Loucy (cell line): ENCODE measurements around the gene ATG10.

ENCODE experiments used
- H2AFZ ChIP-seq: fragments of 200-600 bp; sonication (generic); 2 replicates; pipeline ENCODE4 v1.6.0; 2016; ENCODE audit warnings: antibody characterized with exemption, mild to moderate bottlenecking, low read length, moderate library complexity
- H3F3A ChIP-seq: fragments of 200-600 bp; 2 replicates; pipeline ENCODE4 v1.6.0; 2016; ENCODE audit warnings: antibody characterized with exemption, low read depth, mild to moderate bottlenecking
- H3K27me3 ChIP-seq: fragments of 200-600 bp; sonication (generic); 2 replicates; pipeline ENCODE4 v1.6.1; 2014; ENCODE audit warnings: low read length, mild to moderate bottlenecking; ENCODE audit not compliant: insufficient read depth, poor library complexity, severe bottlenecking
- H3K36me3 ChIP-seq: fragments of 200-600 bp; sonication (generic); 2 replicates; pipeline ENCODE4 v1.6.1; 2016; ENCODE audit warnings: low read length; ENCODE audit not compliant: insufficient read depth
- H3K4me1 ChIP-seq: fragments of 200-600 bp; sonication (generic); 2 replicates; pipeline ENCODE4 v1.5.1; 2014; ENCODE audit warnings: low read length, mild to moderate bottlenecking; ENCODE audit not compliant: insufficient read depth, poor library complexity, severe bottlenecking
- H3K4me2 ChIP-seq: fragments of 200-600 bp; sonication (generic); 2 replicates; pipeline ENCODE4 v1.6.0; 2014; ENCODE audit warnings: antibody characterized with exemption, low read length, low read depth, mild to moderate bottlenecking; ENCODE audit not compliant: poor library complexity, severe bottlenecking
- H3K4me3 ChIP-seq: fragments of 200-600 bp; sonication (generic); 2 replicates; pipeline ENCODE4 v1.5.1; 2014; ENCODE audit warnings: low read length, mild to moderate bottlenecking, mixed read lengths; ENCODE audit not compliant: poor library complexity, severe bottlenecking
- H3K79me2 ChIP-seq: fragments of 200-600 bp; sonication (generic); 2 replicates; pipeline ENCODE4 v1.6.1; 2014; ENCODE audit warnings: low read length; ENCODE audit not compliant: insufficient read depth
- H3K9ac ChIP-seq: fragments of 200-600 bp; sonication (generic); 2 replicates; pipeline ENCODE4 v1.6.0; 2014; ENCODE audit warnings: mild to moderate bottlenecking, low read depth, low read length, moderate library complexity; ENCODE audit not compliant: poor library complexity, severe bottlenecking
- H3K9me2 ChIP-seq: fragments of 200-600 bp; sonication (generic); replicated peaks from 2 replicates; pipeline ENCODE4 v1.6.1; 2016; ENCODE audit warnings: low read depth, low read length, mixed read lengths
- H3K9me3 ChIP-seq: fragments of 200-600 bp; sonication (generic); 2 replicates; pipeline ENCODE4 v1.6.1; 2014; ENCODE audit warnings: mild to moderate bottlenecking, antibody characterized with exemption, low read length, low read depth; ENCODE audit not compliant: insufficient read depth
- H4K20me1 ChIP-seq: fragments of 200-600 bp; sonication (generic); 2 replicates; pipeline ENCODE4 v1.6.0; 2014; ENCODE audit warnings: antibody characterized with exemption, low read length, mild to moderate bottlenecking; ENCODE audit not compliant: insufficient read depth, poor library complexity, severe bottlenecking
- EZH2phosphoT487 ChIP-seq: fragments of 200-600 bp; IDR thresholded peaks from 2 replicates; pipeline ENCODE4 v1.6.1; 2018; ENCODE audit warnings: antibody characterized with exemption, mild to moderate bottlenecking, moderate library complexity, borderline replicate concordance
- TF ChIP-seq, protein P1 (sequence below): fragments of 200-600 bp; sonication (generic); conservative IDR thresholded peaks from 2 replicates; pipeline ENCODE4 v1.5.1; 2014; ENCODE audit warnings: mild to moderate bottlenecking, antibody characterized with exemption, low read length

The ATG10 gene

DNA sequence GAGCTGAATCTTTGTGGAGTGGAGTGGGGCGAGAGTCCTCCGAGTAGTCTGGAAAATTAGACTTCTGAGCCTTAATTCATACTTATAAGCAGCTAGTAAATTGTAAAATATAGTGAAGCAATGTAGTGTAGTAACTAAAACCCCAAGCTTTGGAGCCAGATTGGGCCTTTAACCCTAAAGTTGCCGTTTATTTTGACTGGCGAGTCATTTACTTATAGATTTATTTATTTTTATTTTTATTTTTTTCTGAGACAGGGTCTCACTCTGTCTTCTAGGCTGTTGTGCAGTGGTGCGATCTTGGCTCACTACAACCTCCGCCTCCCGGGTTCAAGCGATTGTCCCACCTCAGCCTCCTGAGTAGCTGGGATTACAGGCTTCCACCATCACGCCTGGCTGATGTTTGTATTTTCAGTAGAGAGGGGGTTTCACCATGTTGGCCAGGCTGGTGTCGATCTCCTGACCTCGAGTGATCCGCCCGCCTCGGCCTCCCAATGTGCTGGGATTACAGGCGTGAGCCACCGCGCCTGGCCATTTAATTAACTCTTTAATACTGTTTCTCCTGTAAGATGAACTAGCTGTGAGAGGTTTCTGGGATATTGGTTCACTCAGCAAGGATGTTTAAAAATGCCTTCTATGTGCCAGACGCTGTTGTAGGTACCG lies 307.0 kb downstream of the ATG10 start:
- peaks cover 52% of the 10 kb centered on the region for H3K4me1 ChIP-seq
- H3K9ac ChIP-seq = peak overlapping the region; percentile 98
- H3F3A ChIP-seq = no peaks in the 10 kb centered on the region
- H3K9me2 ChIP-seq = no peaks in the 10 kb centered on the region
- peaks cover 33% of the 10 kb centered on the region for H4K20me1 ChIP-seq
- peak overlapping the region; percentile 93 for H3K4me3 ChIP-seq
- H3K27me3 ChIP-seq = peaks cover 5% of the 10 kb centered on the region
- no peak for TF ChIP-seq EZH2phosphoT487
- TF ChIP-seq, protein P1, sequence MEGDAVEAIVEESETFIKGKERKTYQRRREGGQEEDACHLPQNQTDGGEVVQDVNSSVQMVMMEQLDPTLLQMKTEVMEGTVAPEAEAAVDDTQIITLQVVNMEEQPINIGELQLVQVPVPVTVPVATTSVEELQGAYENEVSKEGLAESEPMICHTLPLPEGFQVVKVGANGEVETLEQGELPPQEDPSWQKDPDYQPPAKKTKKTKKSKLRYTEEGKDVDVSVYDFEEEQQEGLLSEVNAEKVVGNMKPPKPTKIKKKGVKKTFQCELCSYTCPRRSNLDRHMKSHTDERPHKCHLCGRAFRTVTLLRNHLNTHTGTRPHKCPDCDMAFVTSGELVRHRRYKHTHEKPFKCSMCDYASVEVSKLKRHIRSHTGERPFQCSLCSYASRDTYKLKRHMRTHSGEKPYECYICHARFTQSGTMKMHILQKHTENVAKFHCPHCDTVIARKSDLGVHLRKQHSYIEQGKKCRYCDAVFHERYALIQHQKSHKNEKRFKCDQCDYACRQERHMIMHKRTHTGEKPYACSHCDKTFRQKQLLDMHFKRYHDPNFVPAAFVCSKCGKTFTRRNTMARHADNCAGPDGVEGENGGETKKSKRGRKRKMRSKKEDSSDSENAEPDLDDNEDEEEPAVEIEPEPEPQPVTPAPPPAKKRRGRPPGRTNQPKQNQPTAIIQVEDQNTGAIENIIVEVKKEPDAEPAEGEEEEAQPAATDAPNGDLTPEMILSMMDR = no peak
- no peaks in the 10 kb centered on the region for H3K9me3 ChIP-seq
- peaks cover 51% of the 10 kb centered on the region for H3K79me2 ChIP-seq
- peak overlapping the region; percentile 86 for H3K4me2 ChIP-seq
- H3K36me3 ChIP-seq = peaks cover 28% of the 10 kb centered on the region
- H2AFZ ChIP-seq = peak overlapping the region; percentile 93

- H3K9ac ChIP-seq = no peak overlapping the region
- no peaks in the 10 kb centered on the region for H3K36me3 ChIP-seq
- no peak overlapping the region for H3K4me3 ChIP-seq
- no peaks in the 10 kb centered on the region for H3F3A ChIP-seq
- no peaks in the 10 kb centered on the region for H4K20me1 ChIP-seq
- H3K9me2 ChIP-seq = no peaks in the 10 kb centered on the region
- H3K9me3 ChIP-seq = no peaks in the 10 kb centered on the region
- H3K4me2 ChIP-seq = peak overlapping the region; percentile 1
- peaks cover 28% of the 10 kb centered on the region for H3K4me1 ChIP-seq
- no peak for TF ChIP-seq EZH2phosphoT487
- TF ChIP-seq, protein P1 = no peak
- 0 out of 2 replicates have a peak, but pooled peaks cover 7% of the 10 kb centered on the region for H3K79me2 ChIP-seq
- no peak overlapping the region for H2AFZ ChIP-seq
- no peaks in the 10 kb centered on the region for H3K27me3 ChIP-seq
Observed at GRCh38 chr5:82283893-82284292, 312.1 kb downstream of the ATG10 start.

DNA sequence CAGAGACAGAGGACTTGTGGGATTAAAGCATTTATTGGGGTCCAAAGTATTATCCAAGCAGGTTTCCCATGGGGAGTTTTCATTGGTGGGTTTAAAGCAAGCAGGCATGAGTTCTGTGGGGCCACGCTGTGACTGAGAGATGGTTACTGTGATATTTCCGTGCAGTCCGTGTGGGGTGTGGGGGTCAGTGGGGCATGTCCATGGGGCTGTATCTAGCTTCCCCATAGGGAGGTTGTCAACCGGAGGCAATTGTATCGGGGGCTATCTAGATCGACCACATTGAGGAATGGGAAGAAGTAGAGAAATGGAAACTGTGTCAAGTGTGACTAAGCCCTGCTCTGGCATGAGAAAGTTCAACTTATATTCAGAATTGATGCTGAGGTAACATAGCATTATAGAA lies 313.4 kb downstream of the ATG10 start:
- no peaks in the 10 kb centered on the region for H3F3A ChIP-seq
- no peak overlapping the region for H3K4me3 ChIP-seq
- H3K27me3 ChIP-seq = no peaks in the 10 kb centered on the region
- no peak overlapping the region for H3K9ac ChIP-seq
- H3K36me3 ChIP-seq = no peaks in the 10 kb centered on the region
- TF ChIP-seq, protein P1 = no peak
- TF ChIP-seq EZH2phosphoT487 = no peak
- no peaks in the 10 kb centered on the region for H3K9me2 ChIP-seq
- no peak overlapping the region for H2AFZ ChIP-seq
- no peak overlapping the region for H3K4me2 ChIP-seq
- H3K4me1 ChIP-seq = peaks cover 18% of the 10 kb centered on the region
- H3K79me2 ChIP-seq = no peaks in the 10 kb centered on the region
- H3K9me3 ChIP-seq = no peaks in the 10 kb centered on the region
- H4K20me1 ChIP-seq = no peaks in the 10 kb centered on the region
